Measurements from ENCODE around the gene PODXL. TPM values are rescaled to one million over a fixed set of nuclear protein-coding genes. Genes with fewer than 3 reads are reported as not detected.
A peak's percentile ranks its signal among the peaks of the same experiment; 100 is the strongest.

The PODXL gene
- total and polyA plus RNA-seq, 2 of the 8 experiments (the other 6 are each of a cell fraction or from before 2014, with no cell fraction given): 638 to 925 TPM

DNA sequence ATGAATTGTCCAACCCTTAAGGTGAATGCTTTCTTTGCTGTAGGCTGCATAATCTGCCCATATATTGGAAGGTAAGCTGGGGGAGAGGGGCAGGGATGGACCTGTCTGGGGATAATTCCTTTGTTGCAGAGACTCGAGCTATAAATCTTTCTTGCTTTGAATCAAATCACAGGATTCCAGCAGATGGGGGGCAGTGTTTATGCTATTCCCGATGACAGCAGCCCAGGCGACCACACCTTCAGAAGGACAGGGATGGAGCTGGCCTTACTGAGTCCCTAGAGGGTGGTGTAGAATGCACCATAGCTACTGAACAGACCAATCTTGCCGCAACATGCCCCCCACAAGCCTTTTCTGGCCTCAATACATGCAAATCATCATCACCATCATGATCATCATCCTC is 2.5 kb downstream of the PODXL start:
- H2BK12ac ChIP-seq (ENCODE audit: low read depth, low read length): no peak overlapping the region; the same call in 1 of the 2 replicates
- peak overlapping the region; percentile 84 to 96 (median 92) for H3K4me3 ChIP-seq (ENCODE audit: extremely low read depth in 1 of 4, insufficient read depth in 2 of 4, low read depth in 3 of 4, low read length in 4 of 4)
- H2AFZ ChIP-seq (ENCODE audit: low read length): no peak overlapping the region
- H4K5ac ChIP-seq (ENCODE audit: insufficient read length, low read depth, low read length): no peak overlapping the region
- no peaks in the 10 kb centered on the region for H3K9me3 ChIP-seq (ENCODE audit: insufficient read depth in 2 of 2, low read depth in 1 of 2, low read length in 1 of 2)
- H2BK20ac ChIP-seq (ENCODE audit: low read length): no peak overlapping the region
- FAIRE-seq (no peak), DNase-seq (ENCODE audit: low read depth in 1 of 2, low spot score in 2 of 2) (no peak)
- peak overlapping the region; percentile 7 for H3K56ac ChIP-seq (replicated peaks; ENCODE audit: insufficient read length, low read depth, low read length)
- no peak overlapping the region for H4K91ac ChIP-seq (replicated peaks; ENCODE audit: insufficient read length, low read length)
- H3K36me3 ChIP-seq (ENCODE audit: control insufficient read depth in 2 of 4, insufficient read depth in 4 of 4, low read length in 3 of 4): peaks cover 2 to 69% (median 26%) of the 10 kb centered on the region in 4 experiments; a peak in 6 of 8 replicates
- peaks cover 32% of the 10 kb centered on the region for H3K23me2 ChIP-seq (ENCODE audit: low read depth, low read length)
- no peaks in the 10 kb centered on the region; the same call in 1 of the 2 replicates for H3K79me1 ChIP-seq (ENCODE audit: low read depth, low read length)
- no peak overlapping the region for H3K23ac ChIP-seq (ENCODE audit: insufficient read length)
- no peak overlapping the region for H2BK120ac ChIP-seq (replicated peaks; ENCODE audit: low read depth, low read length)
- no peak overlapping the region for H2AK5ac ChIP-seq (ENCODE audit: low read depth, low read length)
- WGBS, 2 experiments (ENCODE audit: extremely low coverage in 1 of 2, insufficient coverage in 1 of 2, insufficient read length in 1 of 2, insufficient replicate concordance in 2 of 2, low coverage in 1 of 2, low lambda C conversion rate in 2 of 2, missing lambda C conversion rate in 1 of 2): 35% methylated on average over 4 of the region's 4 CpGs; no CpG with 5 or more reads in 1 of the 2 experiments
- POLR2A ChIA-PET (ENCODE audit: partially characterized antibody): interaction anchor here (0.8 to 17.7 kb wide), 18 partner anchors 9 to 102 kb away, joined by 3 to 108 read pairs (median 4); no protein-coding TSS in a partner anchor
- peak overlapping the region; percentile 84; the same call in 1 of the 2 replicates for H2BK5ac ChIP-seq (ENCODE audit: low read depth, low read length)
- H3K79me2 ChIP-seq (ENCODE audit: control insufficient read depth in 1 of 2, insufficient read depth in 2 of 2, low read length in 2 of 2): peaks cover 71 to 81% of the 10 kb centered on the region in 2 experiments
- peaks cover 52% of the 10 kb centered on the region in 2 experiments for H4K20me1 ChIP-seq (replicated peaks in 1 of 2; ENCODE audit: control insufficient read depth in 1 of 2, insufficient read depth in 2 of 2, low read length in 2 of 2)
- H4K8ac ChIP-seq (ENCODE audit: extremely low read depth, insufficient read depth, low read length): no peak overlapping the region
- TF ChIP-seq FOSL1 (IDR thresholded peaks at IDR 0.05; ENCODE audit: insufficient read depth, low read depth, low read length) (no peak), EZH2 (IDR thresholded peaks at IDR 0.05; ENCODE audit: low read depth, low read length, severe bottlenecking) (no peak), POLR2A (IDR thresholded peaks at IDR 0.05; ENCODE audit: control extremely low read depth in 1 of 2, low read depth in 2 of 2, low read length in 2 of 2) (peak in 1 of 2 experiments; percentile 43; a peak in 1 of 3 replicates), CBX8 (IDR thresholded peaks at IDR 0.05; ENCODE audit: borderline replicate concordance, low read depth, low read length) (no peak), SIX5 (IDR thresholded peaks at IDR 0.05; ENCODE audit: low read depth, low read length) (no peak), TAF1 (IDR thresholded peaks at IDR 0.05; ENCODE audit: low read depth, low read length) (no peak), YY1 (IDR thresholded peaks at IDR 0.05; ENCODE audit: low read depth, low read length) (no peak), SIN3A (conservative IDR thresholded peaks at IDR 0.05 in 1 of 2, IDR thresholded peaks at IDR 0.05 in 1 of 2; ENCODE audit: low read depth in 1 of 2, low read length in 2 of 2) (0 out of 4 replicates have a peak, but pooled peaks have one; percentile 6 to 43), KDM5A (IDR thresholded peaks at IDR 0.05; ENCODE audit: low read length) (0 out of 2 replicates have a peak, but pooled peaks have one; percentile 13), JUND (IDR thresholded peaks at IDR 0.05; ENCODE audit: low read length) (no peak)
- TF ChIP-seq, protein P1, sequence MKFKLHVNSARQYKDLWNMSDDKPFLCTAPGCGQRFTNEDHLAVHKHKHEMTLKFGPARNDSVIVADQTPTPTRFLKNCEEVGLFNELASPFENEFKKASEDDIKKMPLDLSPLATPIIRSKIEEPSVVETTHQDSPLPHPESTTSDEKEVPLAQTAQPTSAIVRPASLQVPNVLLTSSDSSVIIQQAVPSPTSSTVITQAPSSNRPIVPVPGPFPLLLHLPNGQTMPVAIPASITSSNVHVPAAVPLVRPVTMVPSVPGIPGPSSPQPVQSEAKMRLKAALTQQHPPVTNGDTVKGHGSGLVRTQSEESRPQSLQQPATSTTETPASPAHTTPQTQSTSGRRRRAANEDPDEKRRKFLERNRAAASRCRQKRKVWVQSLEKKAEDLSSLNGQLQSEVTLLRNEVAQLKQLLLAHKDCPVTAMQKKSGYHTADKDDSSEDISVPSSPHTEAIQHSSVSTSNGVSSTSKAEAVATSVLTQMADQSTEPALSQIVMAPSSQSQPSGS (IDR thresholded peaks at IDR 0.05; ENCODE audit: low read length): no peak
- no peak overlapping the region for H3K4ac ChIP-seq (replicated peaks; ENCODE audit: insufficient read length, low read depth, low read length)
- no peak overlapping the region for H2BK15ac ChIP-seq (ENCODE audit: low read length)
- H3K4me2 ChIP-seq (ENCODE audit: insufficient read depth in 1 of 2, low read depth in 2 of 2, low read length in 2 of 2): peak overlapping the region; percentile 99 to 100
- peak overlapping the region; percentile 64; the same call in 1 of the 2 replicates for H3K18ac ChIP-seq (ENCODE audit: extremely low read depth, low read length)
- H3K9ac ChIP-seq (replicated peaks in 1 of 4; ENCODE audit: extremely low read depth in 1 of 4, low read depth in 3 of 4, low read length in 3 of 4): peak overlapping the region in 2 of 4 experiments; percentile 78 to 86; a peak in 3 of 7 replicates
- H3K27me3 ChIP-seq (replicated peaks in 1 of 4; ENCODE audit: control insufficient read depth in 3 of 4, extremely low read depth in 1 of 4, insufficient read depth in 3 of 4, low read length in 3 of 4): no peaks in the 10 kb centered on the region
- CTCF ChIA-PET (ENCODE audit: partially characterized antibody): interaction anchor here (1.1 to 15.1 kb wide), 14 partner anchors 8 to 103 kb away, joined by 3 to 164 read pairs (median 6); no protein-coding TSS in a partner anchor
- no peak overlapping the region for H3K14ac ChIP-seq (ENCODE audit: insufficient read length)
- H3K4me1 ChIP-seq (replicated peaks in 1 of 4; ENCODE audit: control insufficient read depth in 3 of 4, insufficient read depth in 4 of 4, low read length in 3 of 4): peaks cover 14 to 45% (median 28%) of the 10 kb centered on the region in 4 experiments
- no peak overlapping the region for H3K27ac ChIP-seq (ENCODE audit: low read depth, low read length)

Measured in H1 (cell line).